Stimulated activated naive CD4-positive, alpha-beta T cell (primary cell): ENCODE results near the gene NAT8.
"Not testable (repeated sequence)": the region's sequence is repeated elsewhere in the genome, so short reads cannot be mapped to it uniquely, and the experiment has no call there.

Experiments
- DNase-seq, 6 experiments: peaks; one replicate each; lab custom pipeline; 2025; lab: John Stamatoyannopoulos, UW

Gene NAT8

GRCh38 chr2:73636977-73637376 lies 5.2 kb downstream of the NAT8 start:
- DNase-seq, result not testable (repeated sequence)

- DNase-seq, result peak in 1 of 6 experiments; percentile 9
Measured at GRCh38 chr2:73630662-73631266, 11.5 kb downstream of the NAT8 start.

GRCh38 chr2:73628493-73628892 lies 13.7 kb downstream of the NAT8 start:
- DNase-seq, result not testable (repeated sequence)

GRCh38 chr2:73626237-73626636 lies 16.0 kb downstream of the NAT8 start:
- not testable (repeated sequence) for DNase-seq

GRCh38 chr2:73624625-73625024 lies 17.6 kb downstream of the NAT8 start:
- DNase-seq, result not testable (repeated sequence)

- DNase-seq, result not testable (repeated sequence)
Measured at GRCh38 chr2:73624036-73624435, 18.2 kb downstream of the NAT8 start.

GRCh38 chr2:73619925-73620324 lies 22.3 kb downstream of the NAT8 start:
- not testable (repeated sequence) for DNase-seq

GRCh38 chr2:73614997-73615396 lies 27.2 kb downstream of the NAT8 start:
- no peak for DNase-seq

GRCh38 chr2:73614105-73614504 lies 28.1 kb downstream of the NAT8 start:
- no peak for DNase-seq

GRCh38 chr2:73611867-73612266 lies 30.4 kb downstream of the NAT8 start:
- DNase-seq, result no peak

GRCh38 chr2:73611193-73611592 lies 31.0 kb downstream of the NAT8 start:
- no peak for DNase-seq

- DNase-seq, result no peak
Measured at GRCh38 chr2:73610111-73610510, 32.1 kb downstream of the NAT8 start.

- not testable (repeated sequence) for DNase-seq
Measured at GRCh38 chr2:73604589-73604988, 37.6 kb downstream of the NAT8 start.

- not testable (repeated sequence) for DNase-seq
Measured at GRCh38 chr2:73603099-73603588, 39.1 kb downstream of the NAT8 start.

GRCh38 chr2:73601780-73602179 lies 40.4 kb downstream of the NAT8 start:
- DNase-seq, result no peak

- no peak for DNase-seq
Measured at GRCh38 chr2:73594251-73594650, 48.0 kb downstream of the NAT8 start.

- no peak for DNase-seq
Measured at GRCh38 chr2:73593680-73594079, 48.5 kb downstream of the NAT8 start.
